HepG2 (cell line): Measurements from ENCODE around the gene FOSL2. TPM values are rescaled to one million over a fixed set of nuclear protein-coding genes. Genes with fewer than 3 reads are reported as not detected.

Source experiments
- ATAC-seq: fragments of 200-7000 bp; cut with Tn5 transposase; 3 replicates; pipeline ENCODE4 v1.9.1; 2020; ENCODE audit warnings: mild to moderate bottlenecking, moderate library complexity
- BruUV-seq: library from RNA; stranded (reverse); fragments of 400-500 nt; replicated peaks from 2 replicates; lab custom pipeline; 2021; lab: Mats Ljungman, UMichigan
- CTCF ChIA-PET: fragments of 300-600 bp; formaldehyde crosslinking; extraction: SDS; loops from one replicate; lab custom pipeline; 2021; ENCODE audit warnings: low total read pairs, inconsistent platforms, low intra/inter-chr PET ratio; lab: Yijun Ruan, JAX
- POLR2A ChIA-PET: fragments of 350-600 bp; sonication (Branson Sonifier 250); formaldehyde crosslinking; loops from one replicate; lab custom pipeline; 2020; ENCODE audit warnings: antibody characterized with exemption, inconsistent platforms; lab: Yijun Ruan, JAX
- DNase-seq: peaks from one replicate; pipeline ENCODE4 v3.0.0-alpha.2; 2015; ENCODE audit warnings: low spot score
- FAIRE-seq: peaks from 3 replicates; lab custom pipeline; 2011; peaks lifted over from hg19 to GRCh38; lab: Jason Lieb, UNC
- H2AFZ ChIP-seq: one replicate; pipeline ENCODE4 v1.6.1; 2011; ENCODE audit warnings: low read length, inconsistent platforms
- H3K27ac ChIP-seq: fragments of 300-600 bp; 3 replicates; pipeline ENCODE4 v1.8.0; 2011; ENCODE audit warnings: mixed run types, mild to moderate bottlenecking, mixed read lengths, low read length, inconsistent platforms; ENCODE audit not compliant: insufficient read depth; ENCODE audit errors: extremely low read length
- H3K27me3 ChIP-seq, 2 experiments: fragments of 200-600 bp in 1 of 2; 2 replicates in 1 of 2; 3 replicates in 1 of 2; pipeline versions ENCODE4 v1.6.0 to v1.8.0; 2011; ENCODE audit warnings: low read length in 2 of 2, mild to moderate bottlenecking in 2 of 2, moderate library complexity in 2 of 2, inconsistent platforms in 1 of 2; ENCODE audit not compliant: insufficient read depth in 2 of 2, control insufficient read depth in 1 of 2
- H3K36me3 ChIP-seq, 2 experiments: fragments of 200-600 bp in 1 of 2; replicated peaks in 1 of 2; 2 replicates in 1 of 2; 3 replicates in 1 of 2; pipeline versions ENCODE4 v1.5.1 to v1.8.0; 2011; ENCODE audit warnings: low read length in 2 of 2, inconsistent platforms in 1 of 2; ENCODE audit not compliant: insufficient read depth in 2 of 2, control insufficient read depth in 1 of 2
- H3K4me1 ChIP-seq: 2 replicates; pipeline ENCODE4 v1.5.1; 2012; ENCODE audit warnings: low read length, inconsistent platforms; ENCODE audit not compliant: insufficient read depth
- H3K4me2 ChIP-seq: 2 replicates; pipeline ENCODE4 v1.6.0; 2011; ENCODE audit warnings: low read depth, low read length, inconsistent platforms
- H3K4me3 ChIP-seq, 3 experiments: fragments of 200-600 bp in 1 of 3; sonication (generic), shearing (Covaris generic) in 1 of 3; replicated peaks in 1 of 3; 2 replicates each; pipeline ENCODE4 v1.5.1; 2011 to 2016; ENCODE audit warnings: low read length in 3 of 3, inconsistent platforms in 2 of 3, low read depth in 2 of 3, mild to moderate bottlenecking in 2 of 3, control low read depth in 1 of 3, mixed read lengths in 1 of 3; ENCODE audit not compliant: insufficient read depth in 1 of 3
- H3K79me2 ChIP-seq: one replicate; pipeline ENCODE4 v1.6.1; 2011; ENCODE audit warnings: low read length, inconsistent platforms; ENCODE audit not compliant: insufficient read depth
- H3K9ac ChIP-seq: 2 replicates; pipeline ENCODE4 v1.6.0; 2011; ENCODE audit warnings: mild to moderate bottlenecking, low read depth, low read length, inconsistent platforms; ENCODE audit not compliant: insufficient read depth
- H3K9me3 ChIP-seq: 2 replicates; pipeline ENCODE4 v1.5.1; 2012; ENCODE audit warnings: mild to moderate bottlenecking, low read length
- H4K20me1 ChIP-seq: 2 replicates; pipeline ENCODE4 v1.6.0; 2011; ENCODE audit warnings: inconsistent platforms, mild to moderate bottlenecking, low read length, moderate library complexity; ENCODE audit not compliant: insufficient read depth
- AFF4 ChIP-seq: sonication (generic); formaldehyde crosslinking; IDR thresholded peaks from 2 replicates; pipeline ENCODE4 v1.4.0; 2020; ENCODE audit warnings: missing genetic modification reagents
- DBP ChIP-seq: sonication (generic); formaldehyde crosslinking; IDR thresholded peaks from 2 replicates; pipeline ENCODE4 v1.4.0; 2020; ENCODE audit warnings: missing genetic modification reagents; ENCODE audit errors: not compliant biosample characterization
- HMGXB3 ChIP-seq: sonication (generic); formaldehyde crosslinking; IDR thresholded peaks from 2 replicates; pipeline ENCODE4 v1.4.0; 2020; ENCODE audit warnings: missing genetic modification reagents, borderline replicate concordance
- HNRNPLL ChIP-seq: fragments of 200-400 bp; formaldehyde crosslinking; IDR thresholded peaks from 2 replicates; pipeline ENCODE4 v1.6.1; 2017; ENCODE audit warnings: mild to moderate bottlenecking, low read depth, low read length; ENCODE audit not compliant: poor library complexity, severe bottlenecking
- KLF12 ChIP-seq: sonication (generic); formaldehyde crosslinking; IDR thresholded peaks from 2 replicates; pipeline ENCODE4 v1.4.0; 2020; ENCODE audit warnings: missing genetic modification reagents, borderline replicate concordance
- MAX ChIP-seq: IDR thresholded peaks from 2 replicates; pipeline ENCODE4 v1.6.1; 2012; ENCODE audit warnings: inconsistent platforms
- RBAK ChIP-seq: sonication (generic); formaldehyde crosslinking; IDR thresholded peaks from 2 replicates; pipeline ENCODE4 v1.5.1; 2020; ENCODE audit warnings: mild to moderate bottlenecking, missing genetic modification reagents
- REL ChIP-seq: sonication (generic); formaldehyde crosslinking; conservative IDR thresholded peaks from 2 replicates; pipeline ENCODE4 v1.8.0; 2022; ENCODE audit warnings: mild to moderate bottlenecking, missing genetic modification reagents, moderate library complexity
- RFX3 ChIP-seq: IDR thresholded peaks from 2 replicates; pipeline ENCODE4 v1.6.1; 2016; ENCODE audit warnings: missing biosample characterization, missing genetic modification reagents
- SATB2 ChIP-seq: sonication (generic); formaldehyde crosslinking; IDR thresholded peaks from 2 replicates; pipeline ENCODE4 v1.5.0; 2020; ENCODE audit warnings: missing genetic modification reagents
- TSC22D2 ChIP-seq: sonication (generic); formaldehyde crosslinking; IDR thresholded peaks from 2 replicates; pipeline ENCODE4 v1.5.1; 2020; ENCODE audit warnings: missing genetic modification reagents, mild to moderate bottlenecking, borderline replicate concordance
- ZC3H4 ChIP-seq: sonication (generic); formaldehyde crosslinking; IDR thresholded peaks from 2 replicates; pipeline ENCODE4 v1.4.0; 2020; ENCODE audit warnings: missing genetic modification reagents, borderline replicate concordance
- ZNF3 ChIP-seq: IDR thresholded peaks from 2 replicates; pipeline ENCODE4 v1.7.0; 2017; ENCODE audit warnings: inconsistent platforms
- ZNF557 ChIP-seq: sonication (generic); formaldehyde crosslinking; IDR thresholded peaks from 2 replicates; pipeline ENCODE4 v1.4.0; 2020; ENCODE audit warnings: missing genetic modification reagents
- ZNF720 ChIP-seq: sonication (generic); formaldehyde crosslinking; IDR thresholded peaks from 2 replicates; pipeline ENCODE4 v1.4.0; 2020; ENCODE audit warnings: missing genetic modification reagents
- WGBS: methylation state at CpG from one replicate; pipeline ENCODE4 v1.1.6; 2017; ENCODE audit warnings: low lambda C conversion rate; 5-methylcytosine and 5-hydroxymethylcytosine counted together
- in situ Hi-C: cut with HindIII; loops from 2 replicates; pipeline ENCODE4 v1.10.0; 2017; ENCODE audit warnings: low pct_unique_long_range_greater_than_20kb; ENCODE audit not compliant: extremely low pct_ligation_motif_present
- intact Hi-C: fragments of 100-400 bp; cut with micrococcal nuclease; formaldehyde crosslinking; loops from one replicate; pipeline ENCODE4 v1.10.0; 2022; ENCODE audit not compliant: unreplicated experiment
- polyA plus RNA-seq, 8 experiments: library from polyadenylated mRNA; depleted of rRNA in 3 of 8; stranded (reverse) in 7 of 8; unstranded in 1 of 8; fragments of >200 nt; fragmentation: Illumina TruSeq in 4 of 8; extraction: Trizol in 4 of 8; gene quantifications; 2 replicates each; pipeline versions ENCODE4 v1.2.1 to v1.2.3, GENCODE V29; 2011 to 2016; ENCODE audit warnings: low read depth in 4 of 8, missing spikeins in 1 of 8, mixed read lengths in 1 of 8; ENCODE audit not compliant: insufficient read depth in 1 of 8
- total RNA-seq, 5 experiments: library from RNA; depleted of rRNA; stranded (reverse); fragments of >200 nt; fragmentation: Illumina TruSeq; extraction: Trizol; gene quantifications; 2 replicates each; pipeline ENCODE4 v1.2.3, GENCODE V29; 2016; ENCODE audit warnings: low read depth in 1 of 5

Gene FOSL2
- total and polyA plus RNA-seq, 2 of the 13 experiments (the other 11 are each of a cell fraction or from before 2014, with no cell fraction given), result 3.4 to 18.1 TPM

GRCh38 chr2:28427741-28428415, 35.2 kb downstream of the FOSL2 start (continued):
- TF ChIP-seq DBP (CRISPR knock-in tag) (no peak), ZNF557 (no peak), TSC22D2 (no peak), RBAK (no peak), HNRNPLL (no peak), REL (CRISPR knock-in tag) (no peak), MAX (no peak)

- intact Hi-C loops, result no loop called here
- Histone ChIP-seq H3K27ac (no peak overlapping the region), H3K9me3 (peaks cover 7% of the 10 kb centered on the region; the same call in 1 of the 2 replicates), H2AFZ (no peak overlapping the region), H3K27me3 (peaks cover 0 to 17% of the 10 kb centered on the region in 2 experiments; a peak in 1 of 5 replicates), H4K20me1 (no peaks in the 10 kb centered on the region), H3K4me2 (no peak overlapping the region), H3K4me3 (no peak overlapping the region), H3K9ac (no peak overlapping the region), H3K36me3 (no peaks in the 10 kb centered on the region), H3K79me2 (no peaks in the 10 kb centered on the region), H3K4me1 (peaks cover 22% of the 10 kb centered on the region)
- CTCF ChIA-PET, result no interaction called here
- no peak for DNase-seq
- FAIRE-seq, result no peak
- ATAC-seq, result no peak
- 55% methylated on average over 3 of the region's 3 CpGs for WGBS
- in situ Hi-C loops, result no loop called here
- POLR2A ChIA-PET, result no interaction called here
- no TSS peak for BruUV-seq
- TF ChIP-seq RFX3 (CRISPR knock-in tag) (no peak), ZC3H4 (CRISPR knock-in tag) (no peak), ZNF720 (CRISPR knock-in tag) (no peak), SATB2 (CRISPR knock-in tag) (no peak), KLF12 (CRISPR knock-in tag) (no peak), HMGXB3 (CRISPR knock-in tag) (no peak), ZNF3 (CRISPR knock-in tag) (no peak), AFF4 (no peak)
Observed at GRCh38 chr2:28428486-28428885, 35.8 kb downstream of the FOSL2 start.
